ENCODE measurements around the gene ASAP2.

The ASAP2 gene

DNA sequence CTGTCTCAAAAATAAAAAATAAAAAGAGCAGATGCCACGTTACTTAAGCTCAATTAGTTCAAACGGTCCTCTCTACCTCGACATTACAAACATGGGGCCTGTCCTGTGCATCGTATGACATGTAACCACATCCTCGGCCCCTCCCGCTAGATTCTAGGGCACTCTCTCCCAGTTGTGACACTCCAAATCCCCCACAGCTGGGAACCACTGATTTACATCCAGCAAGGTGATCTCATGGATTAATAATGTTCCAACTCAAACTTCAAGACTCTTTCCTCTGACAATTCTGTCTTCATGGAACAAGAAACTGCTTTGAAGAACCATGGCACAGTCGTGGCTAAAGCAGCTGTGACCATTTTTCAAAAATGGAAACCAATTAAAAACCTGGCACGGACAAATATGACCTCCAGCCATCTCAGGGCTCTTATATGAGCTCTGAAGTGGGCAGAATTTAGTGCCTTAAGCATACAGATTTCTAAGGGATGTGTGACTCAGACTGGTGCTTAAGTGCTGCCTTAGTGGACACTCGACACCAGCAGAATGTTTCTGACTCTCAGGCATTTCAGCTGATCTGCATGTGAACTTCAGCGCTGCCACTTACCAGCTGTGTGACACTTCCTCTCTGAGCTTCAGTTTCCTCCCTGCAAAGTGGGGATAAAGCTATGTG is 31.7 kb upstream of the ASAP2 start:
- no peaks in the 10 kb centered on the region for H3K36me3 ChIP-seq (ENCODE audit: insufficient read depth, low read length)
- H3K4me3 ChIP-seq (ENCODE audit: low read depth, low read length, poor library complexity, severe bottlenecking): no peak overlapping the region
- no peak overlapping the region for H3K9ac ChIP-seq (ENCODE audit: low read length)
- H3K4me2 ChIP-seq (ENCODE audit: low read length): no peak overlapping the region
- H4K20me1 ChIP-seq (ENCODE audit: insufficient read depth, low read length): no peaks in the 10 kb centered on the region
- no peaks in the 10 kb centered on the region for H3K9me2 ChIP-seq (ENCODE audit: low read depth, low read length)
- TF ChIP-seq EZH2 (IDR thresholded peaks at IDR 0.05; ENCODE audit: borderline replicate concordance, low read length): no peak
- TF ChIP-seq, protein P1, sequence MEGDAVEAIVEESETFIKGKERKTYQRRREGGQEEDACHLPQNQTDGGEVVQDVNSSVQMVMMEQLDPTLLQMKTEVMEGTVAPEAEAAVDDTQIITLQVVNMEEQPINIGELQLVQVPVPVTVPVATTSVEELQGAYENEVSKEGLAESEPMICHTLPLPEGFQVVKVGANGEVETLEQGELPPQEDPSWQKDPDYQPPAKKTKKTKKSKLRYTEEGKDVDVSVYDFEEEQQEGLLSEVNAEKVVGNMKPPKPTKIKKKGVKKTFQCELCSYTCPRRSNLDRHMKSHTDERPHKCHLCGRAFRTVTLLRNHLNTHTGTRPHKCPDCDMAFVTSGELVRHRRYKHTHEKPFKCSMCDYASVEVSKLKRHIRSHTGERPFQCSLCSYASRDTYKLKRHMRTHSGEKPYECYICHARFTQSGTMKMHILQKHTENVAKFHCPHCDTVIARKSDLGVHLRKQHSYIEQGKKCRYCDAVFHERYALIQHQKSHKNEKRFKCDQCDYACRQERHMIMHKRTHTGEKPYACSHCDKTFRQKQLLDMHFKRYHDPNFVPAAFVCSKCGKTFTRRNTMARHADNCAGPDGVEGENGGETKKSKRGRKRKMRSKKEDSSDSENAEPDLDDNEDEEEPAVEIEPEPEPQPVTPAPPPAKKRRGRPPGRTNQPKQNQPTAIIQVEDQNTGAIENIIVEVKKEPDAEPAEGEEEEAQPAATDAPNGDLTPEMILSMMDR (IDR thresholded peaks at IDR 0.05; ENCODE audit: low read length): no peak
- H3K27ac ChIP-seq (ENCODE audit: low read depth, low read length, poor library complexity, severe bottlenecking): no peak overlapping the region
- peaks cover 8% of the 10 kb centered on the region; the same call in 1 of the 2 replicates for H3K27me3 ChIP-seq (ENCODE audit: insufficient read depth, low read length)
- H3K4me1 ChIP-seq (ENCODE audit: insufficient read depth, low read length, severe bottlenecking): peaks cover 7% of the 10 kb centered on the region
- no peaks in the 10 kb centered on the region for H3F3A ChIP-seq (ENCODE audit: insufficient read depth, low read length)
- no peaks in the 10 kb centered on the region for H3K9me3 ChIP-seq (ENCODE audit: low read length)
- no peak overlapping the region for H2AFZ ChIP-seq (ENCODE audit: low read length)
- H3K79me2 ChIP-seq (ENCODE audit: insufficient read depth, low read length): no peaks in the 10 kb centered on the region

DNA sequence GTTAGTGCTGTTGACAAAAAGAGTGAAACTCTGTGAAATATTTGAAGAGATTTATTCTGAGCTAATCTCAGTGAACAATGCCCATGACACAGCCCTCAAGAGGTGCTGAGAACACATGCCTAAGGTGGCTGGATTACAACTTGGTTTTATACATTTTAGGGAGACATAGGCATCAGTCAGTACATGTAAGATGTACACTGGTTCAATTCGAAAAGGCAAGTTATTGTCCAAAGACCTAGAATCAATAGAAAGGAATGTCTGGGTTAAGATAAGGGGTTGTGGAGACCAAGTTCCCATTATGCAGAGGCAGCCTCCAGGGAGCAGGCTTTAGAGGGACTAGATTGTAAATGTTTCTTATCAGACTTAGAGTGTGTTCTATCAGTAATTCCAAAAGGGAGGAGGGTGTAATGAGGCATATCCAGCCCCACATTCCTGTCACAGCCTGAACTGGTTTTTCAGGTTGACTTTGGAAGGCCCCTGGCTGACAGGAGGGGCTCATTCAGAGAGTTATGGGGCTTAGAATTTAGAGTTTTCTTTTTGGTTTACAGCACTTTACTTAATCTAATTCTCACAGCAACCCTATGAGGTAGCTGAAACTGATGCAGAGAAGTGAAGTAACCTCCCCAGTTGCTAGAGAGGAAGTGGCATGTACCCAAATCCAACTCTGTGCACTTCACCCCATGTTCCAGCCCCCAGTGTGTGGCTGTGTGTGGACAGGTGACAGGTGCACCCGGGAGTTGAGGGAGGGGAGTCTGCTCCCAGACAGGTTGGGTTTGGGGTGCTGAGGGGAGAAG is 28.3 kb upstream of the ASAP2 start:
- no peaks in the 10 kb centered on the region for H3F3A ChIP-seq (ENCODE audit: insufficient read depth, low read length)
- H3K27me3 ChIP-seq (ENCODE audit: insufficient read depth, low read length): peaks cover 4% of the 10 kb centered on the region; the same call in 1 of the 2 replicates
- no peaks in the 10 kb centered on the region for H3K9me2 ChIP-seq (ENCODE audit: low read depth, low read length)
- no peaks in the 10 kb centered on the region for H3K79me2 ChIP-seq (ENCODE audit: insufficient read depth, low read length)
- H3K9ac ChIP-seq (ENCODE audit: low read length): no peak overlapping the region
- TF ChIP-seq EZH2 (IDR thresholded peaks at IDR 0.05; ENCODE audit: borderline replicate concordance, low read length): no peak
- no peak overlapping the region for H3K27ac ChIP-seq (ENCODE audit: low read depth, low read length, poor library complexity, severe bottlenecking)
- H3K4me1 ChIP-seq (ENCODE audit: insufficient read depth, low read length, severe bottlenecking): peaks cover 7% of the 10 kb centered on the region
- H3K36me3 ChIP-seq (ENCODE audit: insufficient read depth, low read length): no peaks in the 10 kb centered on the region
- no peaks in the 10 kb centered on the region for H4K20me1 ChIP-seq (ENCODE audit: insufficient read depth, low read length)
- H2AFZ ChIP-seq (ENCODE audit: low read length): no peak overlapping the region
- no peak overlapping the region for H3K4me3 ChIP-seq (ENCODE audit: low read depth, low read length, poor library complexity, severe bottlenecking)
- no peaks in the 10 kb centered on the region for H3K9me3 ChIP-seq (ENCODE audit: low read length)
- no peak overlapping the region for H3K4me2 ChIP-seq (ENCODE audit: low read length)

DNA sequence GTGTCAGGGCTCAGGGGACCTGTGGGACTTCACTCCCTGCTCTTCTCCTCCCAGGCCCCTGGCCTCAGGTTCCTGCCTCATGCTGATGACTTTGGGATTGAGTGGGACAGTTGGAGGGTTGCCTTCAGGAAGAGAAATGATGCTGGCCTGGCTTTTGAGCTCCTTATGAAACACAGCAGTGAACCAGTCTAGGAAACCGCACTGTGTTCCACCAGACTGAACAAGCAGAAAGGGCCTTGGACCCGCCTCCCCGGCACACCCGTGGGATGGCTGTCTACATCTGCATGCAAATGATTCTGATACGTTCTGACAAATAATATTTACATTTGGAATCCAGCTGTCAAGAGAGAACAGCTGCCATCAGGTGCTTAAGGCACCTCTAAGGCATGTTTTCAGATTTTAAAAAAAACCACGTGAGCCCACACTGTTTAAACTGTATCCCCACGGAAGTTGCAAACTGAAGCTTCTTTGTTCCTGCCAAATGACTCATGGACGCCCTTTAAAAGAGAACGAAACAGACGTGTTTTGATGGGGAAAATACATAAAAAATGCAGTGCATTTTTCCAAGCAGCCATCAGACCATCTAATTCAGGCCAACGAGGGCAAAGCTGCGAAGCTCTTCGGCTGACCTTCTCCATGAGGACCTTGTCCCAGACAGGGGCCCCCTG is 27.6 kb upstream of the ASAP2 start:
- Histone ChIP-seq H3K4me3 (ENCODE audit: low read depth, low read length, poor library complexity, severe bottlenecking) (no peak overlapping the region), H3F3A (ENCODE audit: insufficient read depth, low read length) (no peaks in the 10 kb centered on the region), H3K27ac (ENCODE audit: low read depth, low read length, poor library complexity, severe bottlenecking) (no peak overlapping the region), H3K79me2 (ENCODE audit: insufficient read depth, low read length) (no peaks in the 10 kb centered on the region), H4K20me1 (ENCODE audit: insufficient read depth, low read length) (no peaks in the 10 kb centered on the region), H3K4me2 (ENCODE audit: low read length) (no peak overlapping the region), H3K9me3 (ENCODE audit: low read length) (no peaks in the 10 kb centered on the region), H3K36me3 (ENCODE audit: insufficient read depth, low read length) (no peaks in the 10 kb centered on the region), H3K27me3 (ENCODE audit: insufficient read depth, low read length) (peaks cover 4% of the 10 kb centered on the region; the same call in 1 of the 2 replicates), H2AFZ (ENCODE audit: low read length) (no peak overlapping the region), H3K9ac (ENCODE audit: low read length) (no peak overlapping the region), H3K9me2 (ENCODE audit: low read depth, low read length) (no peaks in the 10 kb centered on the region), H3K4me1 (ENCODE audit: insufficient read depth, low read length, severe bottlenecking) (peaks cover 7% of the 10 kb centered on the region)
- TF ChIP-seq EZH2 (IDR thresholded peaks at IDR 0.05; ENCODE audit: borderline replicate concordance, low read length): no peak
